Measurements from ENCODE around the gene CASK. TPM values are rescaled to one million over a fixed set of nuclear protein-coding genes. Genes with fewer than 3 reads are reported as not detected.

CASK gene
- total and polyA plus RNA-seq, 5 donors from 2014 or later, result 8.4 to 168 (median 20.2) TPM

GRCh38 chrX:41827886-41828285, 95.5 kb downstream of the CASK start:
- Histone ChIP-seq H3K4me1 (ENCODE audit: control insufficient read depth, insufficient read depth, low read length, poor library complexity, severe bottlenecking) (no peaks in the 10 kb centered on the region), H3K36me3 (ENCODE audit: control insufficient read depth, insufficient read depth, low read length) (peaks cover 5% of the 10 kb centered on the region), H3K9me3 (ENCODE audit: control insufficient read depth in 2 of 2, low read length in 2 of 2) (no peaks in the 10 kb centered on the region), H3K27ac (ENCODE audit: insufficient read depth, low read length, poor library complexity, severe bottlenecking) (no peak overlapping the region), H3K27me3 (ENCODE audit: control insufficient read depth, insufficient read depth, low read length) (no peaks in the 10 kb centered on the region), H3K4me3 (ENCODE audit: low read depth, low read length) (no peak overlapping the region)
- Mint-ChIP-seq H3K4me1 (peaks cover 12 to 40% (median 31%) of the 10 kb centered on the region in 4 donors), H3K36me3 (peaks cover 14% of the 10 kb centered on the region), H3K27ac (peak overlapping the region in 1 of 3 donors; percentile 49), H3K27me3 (no peaks in the 10 kb centered on the region), H3K4me3 (no peak overlapping the region), H3K9me3 (peaks cover 0 to 2% (median 0%) of the 10 kb centered on the region in 7 donors)
- ATAC-seq (ENCODE audit: low read depth in 2 of 2) (no peak), DNase-seq (no peak)

GRCh38 chrX:41825796-41826195, 97.6 kb downstream of the CASK start:
- no peak for DNase-seq
- H3K9me3 ChIP-seq (ENCODE audit: control insufficient read depth in 2 of 2, low read length in 2 of 2), result no peaks in the 10 kb centered on the region
- no peaks in the 10 kb centered on the region for H3K4me1 ChIP-seq (ENCODE audit: control insufficient read depth, insufficient read depth, low read length, poor library complexity, severe bottlenecking)
- no peak overlapping the region for H3K27ac ChIP-seq (ENCODE audit: insufficient read depth, low read length, poor library complexity, severe bottlenecking)
- no peak overlapping the region for H3K4me3 ChIP-seq (ENCODE audit: low read depth, low read length)
- no peaks in the 10 kb centered on the region for H3K27me3 Mint-ChIP-seq
- no peak overlapping the region for H3K4me3 Mint-ChIP-seq
- H3K36me3 Mint-ChIP-seq, result peaks cover 13% of the 10 kb centered on the region
- peaks cover 12 to 38% (median 24%) of the 10 kb centered on the region in 4 donors for H3K4me1 Mint-ChIP-seq
- H3K27me3 ChIP-seq (ENCODE audit: control insufficient read depth, insufficient read depth, low read length), result no peaks in the 10 kb centered on the region
- no peak for ATAC-seq (ENCODE audit: low read depth in 2 of 2)
- no peaks in the 10 kb centered on the region for H3K36me3 ChIP-seq (ENCODE audit: control insufficient read depth, insufficient read depth, low read length)
- peaks cover 0 to 2% (median 0%) of the 10 kb centered on the region in 7 donors for H3K9me3 Mint-ChIP-seq
- no peak overlapping the region for H3K27ac Mint-ChIP-seq

- ATAC-seq (ENCODE audit: low read depth in 2 of 2), result no peak
- H3K27me3 ChIP-seq (ENCODE audit: control insufficient read depth, insufficient read depth, low read length), result no peaks in the 10 kb centered on the region
- Mint-ChIP-seq H3K4me3 (no peak overlapping the region), H3K4me1 (peaks cover 12 to 37% (median 21%) of the 10 kb centered on the region in 4 donors), H3K27me3 (no peaks in the 10 kb centered on the region), H3K36me3 (peaks cover 12% of the 10 kb centered on the region), H3K27ac (peak overlapping the region in 1 of 3 donors; percentile 63), H3K9me3 (peaks cover 0 to 2% (median 0%) of the 10 kb centered on the region in 7 donors)
- no peaks in the 10 kb centered on the region for H3K36me3 ChIP-seq (ENCODE audit: control insufficient read depth, insufficient read depth, low read length)
- H3K4me3 ChIP-seq (ENCODE audit: low read depth, low read length), result no peak overlapping the region
- peaks cover 0 to 2% of the 10 kb centered on the region in 2 experiments for H3K9me3 ChIP-seq (ENCODE audit: control insufficient read depth in 2 of 2, low read length in 2 of 2)
- H3K27ac ChIP-seq (ENCODE audit: insufficient read depth, low read length, poor library complexity, severe bottlenecking), result no peak overlapping the region
- no peaks in the 10 kb centered on the region for H3K4me1 ChIP-seq (ENCODE audit: control insufficient read depth, insufficient read depth, low read length, poor library complexity, severe bottlenecking)
- DNase-seq, result no peak
Observed at GRCh38 chrX:41824551-41824950, 98.8 kb downstream of the CASK start.

GRCh38 chrX:41823402-41823801, 100.0 kb downstream of the CASK start:
- H3K27me3 ChIP-seq (ENCODE audit: control insufficient read depth, insufficient read depth, low read length), result no peaks in the 10 kb centered on the region
- peaks cover 0 to 2% (median 0%) of the 10 kb centered on the region in 7 donors for H3K9me3 Mint-ChIP-seq
- H3K27me3 Mint-ChIP-seq, result no peaks in the 10 kb centered on the region
- H3K36me3 ChIP-seq (ENCODE audit: control insufficient read depth, insufficient read depth, low read length), result no peaks in the 10 kb centered on the region
- no peak overlapping the region for H3K4me3 ChIP-seq (ENCODE audit: low read depth, low read length)
- peaks cover 12% of the 10 kb centered on the region for H3K36me3 Mint-ChIP-seq
- H3K4me3 Mint-ChIP-seq, result no peak overlapping the region
- no peaks in the 10 kb centered on the region for H3K4me1 ChIP-seq (ENCODE audit: control insufficient read depth, insufficient read depth, low read length, poor library complexity, severe bottlenecking)
- H3K27ac ChIP-seq (ENCODE audit: insufficient read depth, low read length, poor library complexity, severe bottlenecking), result no peak overlapping the region
- ATAC-seq (ENCODE audit: low read depth in 2 of 2) (no peak), DNase-seq (no peak)
- H3K9me3 ChIP-seq (ENCODE audit: control insufficient read depth in 2 of 2, low read length in 2 of 2), result peaks cover 0 to 2% of the 10 kb centered on the region in 2 experiments
- H3K4me1 Mint-ChIP-seq, result peaks cover 5 to 29% (median 13%) of the 10 kb centered on the region in 4 donors
- peak overlapping the region in 2 of 3 donors; percentile 22 to 69 for H3K27ac Mint-ChIP-seq

- H3K27me3 ChIP-seq (ENCODE audit: control insufficient read depth, insufficient read depth, low read length), result no peaks in the 10 kb centered on the region
- DNase-seq (no peak), ATAC-seq (ENCODE audit: low read depth in 2 of 2) (no peak)
- Mint-ChIP-seq H3K9me3 (peaks cover 0 to 2% (median 0%) of the 10 kb centered on the region in 7 donors), H3K4me1 (peaks cover 5 to 29% (median 11%) of the 10 kb centered on the region in 4 donors), H3K27me3 (no peaks in the 10 kb centered on the region), H3K27ac (peak overlapping the region in 1 of 3 donors; percentile 69), H3K36me3 (peaks cover 12% of the 10 kb centered on the region), H3K4me3 (no peak overlapping the region)
- no peak overlapping the region for H3K27ac ChIP-seq (ENCODE audit: insufficient read depth, low read length, poor library complexity, severe bottlenecking)
- H3K36me3 ChIP-seq (ENCODE audit: control insufficient read depth, insufficient read depth, low read length), result peaks cover 2% of the 10 kb centered on the region
- no peaks in the 10 kb centered on the region for H3K4me1 ChIP-seq (ENCODE audit: control insufficient read depth, insufficient read depth, low read length, poor library complexity, severe bottlenecking)
- no peak overlapping the region for H3K4me3 ChIP-seq (ENCODE audit: low read depth, low read length)
- peaks cover 0 to 2% of the 10 kb centered on the region in 2 experiments for H3K9me3 ChIP-seq (ENCODE audit: control insufficient read depth in 2 of 2, low read length in 2 of 2)
Observed at GRCh38 chrX:41822892-41823291, 100.5 kb downstream of the CASK start.

GRCh38 chrX:41808047-41808446, 115.3 kb downstream of the CASK start:
- no peaks in the 10 kb centered on the region for H3K36me3 ChIP-seq (ENCODE audit: control insufficient read depth, insufficient read depth, low read length)
- no peaks in the 10 kb centered on the region for H3K27me3 ChIP-seq (ENCODE audit: control insufficient read depth, insufficient read depth, low read length)
- Mint-ChIP-seq H3K36me3 (peaks cover 7% of the 10 kb centered on the region), H3K27me3 (no peaks in the 10 kb centered on the region), H3K4me3 (no peak overlapping the region), H3K4me1 (peaks cover 11 to 47% (median 22%) of the 10 kb centered on the region in 4 donors), H3K9me3 (peaks cover 0 to 11% (median 3%) of the 10 kb centered on the region in 7 donors), H3K27ac (no peak overlapping the region)
- ATAC-seq (ENCODE audit: low read depth in 2 of 2), result no peak
- peaks cover 0 to 4% of the 10 kb centered on the region in 2 experiments for H3K9me3 ChIP-seq (ENCODE audit: control insufficient read depth in 2 of 2, low read length in 2 of 2)
- no peak for DNase-seq
- peaks cover 5% of the 10 kb centered on the region for H3K4me1 ChIP-seq (ENCODE audit: control insufficient read depth, insufficient read depth, low read length, poor library complexity, severe bottlenecking)
- H3K4me3 ChIP-seq (ENCODE audit: low read depth, low read length), result no peak overlapping the region
- no peak overlapping the region for H3K27ac ChIP-seq (ENCODE audit: insufficient read depth, low read length, poor library complexity, severe bottlenecking)

- no peak overlapping the region for H3K27ac ChIP-seq (ENCODE audit: insufficient read depth, low read length, poor library complexity, severe bottlenecking)
- peaks cover 4 to 6% of the 10 kb centered on the region in 2 experiments for H3K9me3 ChIP-seq (ENCODE audit: control insufficient read depth in 2 of 2, low read length in 2 of 2)
- no peak for DNase-seq
- Mint-ChIP-seq H3K27me3 (no peaks in the 10 kb centered on the region), H3K4me1 (peaks cover 15 to 70% (median 35%) of the 10 kb centered on the region in 4 donors), H3K27ac (no peak overlapping the region), H3K4me3 (peak overlapping the region in 1 of 4 donors; percentile 51), H3K36me3 (peaks cover 19% of the 10 kb centered on the region), H3K9me3 (peaks cover 0 to 11% (median 2%) of the 10 kb centered on the region in 7 donors)
- peaks cover 5% of the 10 kb centered on the region for H3K36me3 ChIP-seq (ENCODE audit: control insufficient read depth, insufficient read depth, low read length)
- H3K27me3 ChIP-seq (ENCODE audit: control insufficient read depth, insufficient read depth, low read length), result no peaks in the 10 kb centered on the region
- peaks cover 18% of the 10 kb centered on the region for H3K4me1 ChIP-seq (ENCODE audit: control insufficient read depth, insufficient read depth, low read length, poor library complexity, severe bottlenecking)
- H3K4me3 ChIP-seq (ENCODE audit: low read depth, low read length), result no peak overlapping the region
- ATAC-seq (ENCODE audit: low read depth in 2 of 2), result no peak
Observed at GRCh38 chrX:41802958-41803357, 120.4 kb downstream of the CASK start.

- H3K9me3 Mint-ChIP-seq, result peaks cover 0 to 11% (median 0%) of the 10 kb centered on the region in 7 donors
- H3K36me3 Mint-ChIP-seq, result peaks cover 16% of the 10 kb centered on the region
- H3K27me3 Mint-ChIP-seq, result no peaks in the 10 kb centered on the region
- Histone ChIP-seq H3K36me3 (ENCODE audit: control insufficient read depth, insufficient read depth, low read length) (peaks cover 5% of the 10 kb centered on the region), H3K4me3 (ENCODE audit: low read depth, low read length) (no peak overlapping the region), H3K27ac (ENCODE audit: insufficient read depth, low read length, poor library complexity, severe bottlenecking) (peak overlapping the region; percentile 41), H3K9me3 (ENCODE audit: control insufficient read depth in 2 of 2, low read length in 2 of 2) (peaks cover 4 to 6% of the 10 kb centered on the region in 2 experiments), H3K4me1 (ENCODE audit: control insufficient read depth, insufficient read depth, low read length, poor library complexity, severe bottlenecking) (peaks cover 40% of the 10 kb centered on the region), H3K27me3 (ENCODE audit: control insufficient read depth, insufficient read depth, low read length) (no peaks in the 10 kb centered on the region)
- H3K4me1 Mint-ChIP-seq, result peaks cover 19 to 69% (median 38%) of the 10 kb centered on the region in 4 donors
- H3K4me3 Mint-ChIP-seq, result no peak overlapping the region
- no peak for DNase-seq
- ATAC-seq (ENCODE audit: low read depth in 2 of 2), result no peak
- H3K27ac Mint-ChIP-seq, result peak overlapping the region; percentile 76 to 93 (median 80)
Observed at GRCh38 chrX:41799661-41800060, 123.7 kb downstream of the CASK start.

Data from CD4-positive, CD25-positive, alpha-beta regulatory T cell (primary cell).